ENCODE data around the gene MUS81. TPM values are rescaled to one million over a fixed set of nuclear protein-coding genes. Genes with fewer than 3 reads are reported as not detected.

The MUS81 gene
- total and polyA plus RNA-seq, 2 experiments from 2014 or later: 74.3 to 82.7 TPM

DNA sequence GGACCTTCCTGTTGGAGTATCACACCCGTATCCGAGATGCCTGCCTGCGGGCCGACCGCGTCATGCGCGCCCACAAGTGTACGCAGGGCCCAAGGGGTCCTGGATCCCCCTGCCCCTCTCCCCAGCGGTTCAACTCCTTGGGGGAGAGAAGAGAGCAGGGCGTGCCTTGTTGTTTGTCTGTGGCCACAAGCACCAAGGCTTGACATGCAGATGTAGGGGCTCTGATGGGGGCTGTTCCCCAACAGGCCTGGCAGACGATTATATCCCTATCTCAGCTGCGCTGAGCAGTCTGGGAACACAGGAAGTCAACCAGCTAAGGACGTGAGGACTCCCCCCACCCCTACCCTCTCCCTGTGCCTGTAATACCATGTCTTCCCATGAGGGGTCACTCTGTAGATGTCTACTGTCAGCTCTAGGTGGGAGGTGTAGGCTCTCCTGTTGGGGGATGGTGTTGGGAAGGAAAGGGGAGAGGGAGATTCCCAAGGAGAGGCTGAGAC, 9.1 kb upstream of the MUS81 start:
- H3K36me3 ChIP-seq: peaks cover 33% of the 10 kb centered on the region
- peak in 1 of 2 donors; percentile 37 for DNase-seq (ENCODE audit: low read depth in 1 of 2, low spot score in 1 of 2)
- no peaks in the 10 kb centered on the region for H3K9me3 ChIP-seq (ENCODE audit: low read depth)
- TF ChIP-seq, protein P1, sequence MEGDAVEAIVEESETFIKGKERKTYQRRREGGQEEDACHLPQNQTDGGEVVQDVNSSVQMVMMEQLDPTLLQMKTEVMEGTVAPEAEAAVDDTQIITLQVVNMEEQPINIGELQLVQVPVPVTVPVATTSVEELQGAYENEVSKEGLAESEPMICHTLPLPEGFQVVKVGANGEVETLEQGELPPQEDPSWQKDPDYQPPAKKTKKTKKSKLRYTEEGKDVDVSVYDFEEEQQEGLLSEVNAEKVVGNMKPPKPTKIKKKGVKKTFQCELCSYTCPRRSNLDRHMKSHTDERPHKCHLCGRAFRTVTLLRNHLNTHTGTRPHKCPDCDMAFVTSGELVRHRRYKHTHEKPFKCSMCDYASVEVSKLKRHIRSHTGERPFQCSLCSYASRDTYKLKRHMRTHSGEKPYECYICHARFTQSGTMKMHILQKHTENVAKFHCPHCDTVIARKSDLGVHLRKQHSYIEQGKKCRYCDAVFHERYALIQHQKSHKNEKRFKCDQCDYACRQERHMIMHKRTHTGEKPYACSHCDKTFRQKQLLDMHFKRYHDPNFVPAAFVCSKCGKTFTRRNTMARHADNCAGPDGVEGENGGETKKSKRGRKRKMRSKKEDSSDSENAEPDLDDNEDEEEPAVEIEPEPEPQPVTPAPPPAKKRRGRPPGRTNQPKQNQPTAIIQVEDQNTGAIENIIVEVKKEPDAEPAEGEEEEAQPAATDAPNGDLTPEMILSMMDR (IDR thresholded peaks at IDR 0.05; ENCODE audit: low read depth, low read length): peak; percentile 65
- no peaks in the 10 kb centered on the region for H3K4me1 ChIP-seq (ENCODE audit: low read depth)
- H3K27me3 ChIP-seq: no peaks in the 10 kb centered on the region
- no peak overlapping the region for H3K27ac ChIP-seq
- H3K4me3 ChIP-seq: no peak overlapping the region

DNA sequence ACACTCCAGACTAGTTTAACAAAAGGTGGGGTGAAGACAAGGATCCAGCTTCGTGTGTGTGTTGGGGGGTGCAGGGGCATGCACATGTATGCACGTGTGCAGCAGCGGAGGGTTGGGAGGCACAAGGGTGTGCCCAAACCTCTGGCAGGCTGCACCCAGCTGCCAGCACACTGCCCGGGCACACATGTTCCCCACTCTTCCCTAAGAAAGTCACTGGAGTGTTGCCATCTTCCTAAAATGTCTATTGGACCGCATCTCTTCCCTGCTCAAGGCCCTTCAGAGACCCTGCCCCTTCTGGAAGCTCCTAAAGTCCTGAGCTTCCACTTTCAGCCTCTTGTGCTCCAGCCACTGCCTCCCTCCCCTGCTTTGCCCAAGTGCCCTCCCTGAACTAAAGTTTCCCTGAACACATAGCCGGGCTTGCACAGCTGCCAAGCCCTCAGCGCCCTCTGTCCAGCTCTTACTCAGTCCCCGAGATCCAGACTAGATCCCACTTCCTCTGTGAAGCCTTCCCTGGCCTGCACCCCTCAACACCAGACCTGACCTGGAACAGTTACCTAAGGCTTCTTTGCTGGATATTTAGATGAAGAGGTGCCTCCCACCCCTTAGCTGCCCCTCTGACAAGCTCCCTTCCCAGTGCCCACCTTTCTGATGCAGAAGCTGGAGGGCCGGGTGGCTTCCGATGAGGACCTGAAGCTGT, 8.3 kb upstream of the MUS81 start:
- H3K36me3 ChIP-seq: peaks cover 33% of the 10 kb centered on the region
- H3K4me3 ChIP-seq: no peak overlapping the region
- no peak for DNase-seq (ENCODE audit: low read depth in 1 of 2, low spot score in 1 of 2)

DNA sequence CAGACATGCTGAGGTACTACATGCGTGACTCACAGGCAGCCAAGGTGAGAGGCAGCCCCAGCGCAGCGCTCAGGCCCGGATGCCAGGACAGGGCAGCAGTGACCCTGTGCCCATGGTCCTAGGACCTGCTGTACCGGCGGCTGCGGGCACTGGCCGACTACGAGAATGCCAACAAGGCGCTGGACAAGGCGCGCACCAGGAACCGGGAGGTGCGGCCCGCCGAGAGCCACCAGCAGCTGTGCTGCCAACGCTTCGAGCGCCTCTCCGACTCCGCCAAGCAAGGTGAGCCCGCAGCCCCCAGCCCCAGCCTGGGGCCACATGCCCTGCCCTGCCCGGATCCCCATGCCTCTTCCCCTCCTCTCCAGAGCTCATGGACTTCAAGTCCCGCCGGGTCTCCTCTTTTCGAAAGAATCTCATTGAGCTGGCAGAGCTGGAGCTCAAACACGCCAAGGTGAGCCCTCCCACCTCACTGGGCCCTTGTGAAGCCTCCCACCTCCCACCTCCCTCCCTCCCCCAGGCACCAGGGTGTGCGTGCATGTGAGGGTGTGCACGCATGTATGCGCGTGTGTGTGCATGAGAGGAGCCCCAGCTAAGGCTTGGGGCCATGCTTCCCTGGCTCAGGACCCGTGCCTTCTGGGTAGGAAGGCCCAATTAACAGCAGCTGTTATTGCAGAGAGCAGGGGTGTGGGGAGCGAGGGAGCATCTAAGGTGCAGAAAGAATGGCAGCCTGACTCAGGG, 7.6 kb upstream of the MUS81 start:
- H3K27ac ChIP-seq: peak overlapping the region; percentile 14
- TF ChIP-seq, protein P1 (IDR thresholded peaks at IDR 0.05; ENCODE audit: low read depth, low read length): no peak
- no peak overlapping the region for H3K4me3 ChIP-seq
- peaks cover 5% of the 10 kb centered on the region for H3K4me1 ChIP-seq (ENCODE audit: low read depth)
- H3K9me3 ChIP-seq (ENCODE audit: low read depth): no peaks in the 10 kb centered on the region
- H3K36me3 ChIP-seq: peaks cover 33% of the 10 kb centered on the region
- no peaks in the 10 kb centered on the region for H3K27me3 ChIP-seq
- no peak for DNase-seq (ENCODE audit: low read depth in 1 of 2, low spot score in 1 of 2)

More for the DNA sequence above, 8.3 kb upstream of the MUS81 start:
- H3K4me1 ChIP-seq (ENCODE audit: low read depth): peaks cover 5% of the 10 kb centered on the region
- no peaks in the 10 kb centered on the region for H3K27me3 ChIP-seq
- H3K9me3 ChIP-seq (ENCODE audit: low read depth): no peaks in the 10 kb centered on the region
- TF ChIP-seq, protein P1 (IDR thresholded peaks at IDR 0.05; ENCODE audit: low read depth, low read length): no peak
- peak overlapping the region; percentile 14 for H3K27ac ChIP-seq

DNA sequence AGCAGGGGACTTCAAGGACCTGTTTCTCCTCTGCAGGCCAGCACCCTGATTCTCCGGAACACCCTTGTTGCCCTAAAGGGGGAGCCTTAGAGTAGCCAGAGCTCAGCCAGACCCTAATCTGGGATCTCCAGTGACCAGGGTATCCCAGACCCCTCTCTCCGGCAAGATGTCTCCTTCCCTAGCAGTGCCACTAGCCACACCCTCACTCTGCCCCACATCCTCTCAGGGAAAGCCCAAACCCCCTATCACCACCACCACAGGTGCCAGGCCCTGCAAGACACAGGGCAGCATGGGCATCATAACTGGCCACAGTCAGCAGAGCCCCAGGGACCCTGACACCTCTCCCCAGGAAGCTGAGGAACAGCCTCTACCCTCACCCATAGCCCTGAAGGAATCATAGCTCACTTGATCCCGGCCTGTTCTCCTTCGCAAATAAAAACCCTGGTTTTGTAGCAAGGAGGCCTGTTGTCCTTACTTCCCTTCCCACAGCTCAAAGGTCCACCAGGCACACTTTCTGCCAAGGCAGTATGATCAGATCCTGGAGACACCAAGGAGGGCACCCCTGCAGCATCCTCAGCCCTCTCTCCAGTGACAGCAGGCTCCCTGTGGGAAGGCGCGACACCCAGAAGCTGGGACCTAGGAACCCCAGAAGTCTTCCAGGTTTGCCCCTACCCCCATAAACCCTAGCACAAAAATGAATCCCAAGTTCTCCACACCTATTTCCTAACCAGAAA, 6.8 kb upstream of the MUS81 start:
- H3K4me3 ChIP-seq: no peak overlapping the region
- H3K27me3 ChIP-seq: no peaks in the 10 kb centered on the region
- H3K36me3 ChIP-seq: peaks cover 33% of the 10 kb centered on the region
- H3K4me1 ChIP-seq (ENCODE audit: low read depth): peaks cover 5% of the 10 kb centered on the region
- H3K27ac ChIP-seq: no peak overlapping the region
- DNase-seq (ENCODE audit: low read depth in 1 of 2, low spot score in 1 of 2): no peak
- H3K9me3 ChIP-seq (ENCODE audit: low read depth): no peaks in the 10 kb centered on the region
- TF ChIP-seq, protein P1 (IDR thresholded peaks at IDR 0.05; ENCODE audit: low read depth, low read length): peak; percentile 10

DNA sequence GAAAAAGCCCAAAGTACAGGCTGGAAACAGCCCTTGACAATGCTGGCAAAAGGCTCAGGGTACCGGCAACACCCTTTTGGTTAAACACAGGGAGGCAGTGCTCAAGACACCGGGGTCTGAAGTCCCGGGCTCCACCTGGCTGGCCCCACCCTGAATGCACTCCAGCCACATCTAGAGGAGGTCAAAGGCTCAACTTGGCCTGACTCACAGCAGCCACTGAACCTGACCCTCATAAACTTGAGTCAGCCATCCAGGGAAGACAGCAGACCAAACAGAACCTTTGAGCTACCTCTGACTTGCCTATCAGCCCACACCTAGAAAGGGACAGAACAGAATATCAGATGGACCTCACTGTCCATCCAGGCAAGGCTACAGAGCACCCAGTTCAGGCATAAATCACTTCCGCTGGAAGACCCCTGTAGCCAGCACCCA, 6.1 kb upstream of the MUS81 start:
- H3K4me3 ChIP-seq: no peak overlapping the region
- peaks cover 33% of the 10 kb centered on the region for H3K36me3 ChIP-seq
- TF ChIP-seq, protein P1 (IDR thresholded peaks at IDR 0.05; ENCODE audit: low read depth, low read length): no peak
- H3K9me3 ChIP-seq (ENCODE audit: low read depth): no peaks in the 10 kb centered on the region
- peaks cover 5% of the 10 kb centered on the region for H3K4me1 ChIP-seq (ENCODE audit: low read depth)
- DNase-seq (ENCODE audit: low read depth in 1 of 2, low spot score in 1 of 2): no peak
- H3K27me3 ChIP-seq: no peaks in the 10 kb centered on the region
- no peak overlapping the region for H3K27ac ChIP-seq
